Measurements from ENCODE around the gene OR52B2.
"Not testable (repeated sequence)": the region's sequence is repeated elsewhere in the genome, so short reads cannot be mapped to it uniquely, and the experiment has no call there.

The OR52B2 gene

DNA sequence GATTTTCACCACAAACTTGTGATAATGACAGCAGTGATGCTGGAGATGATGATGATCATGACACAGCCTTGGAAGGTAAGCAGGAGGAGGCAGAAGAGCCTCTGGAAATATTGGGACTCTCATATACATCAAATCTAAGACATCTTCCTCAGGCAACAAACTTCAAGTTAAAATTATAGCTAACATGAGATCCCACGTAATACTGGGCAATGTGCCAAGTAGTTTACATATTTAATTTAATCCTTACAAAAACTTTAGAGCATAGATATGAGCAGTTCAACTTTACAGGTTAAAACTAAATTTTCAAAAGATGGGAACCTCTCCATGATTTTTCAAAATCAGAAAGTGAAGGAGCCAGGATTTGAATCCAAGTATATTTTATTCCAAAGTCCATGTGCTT lies 19.0 kb downstream of the OR52B2 start:
- no peak for DNase-seq

- not testable (repeated sequence) for DNase-seq
These were observed 26.4 kb downstream of the OR52B2 start for GRCh38 chr11:6143737-6144136.

DNA sequence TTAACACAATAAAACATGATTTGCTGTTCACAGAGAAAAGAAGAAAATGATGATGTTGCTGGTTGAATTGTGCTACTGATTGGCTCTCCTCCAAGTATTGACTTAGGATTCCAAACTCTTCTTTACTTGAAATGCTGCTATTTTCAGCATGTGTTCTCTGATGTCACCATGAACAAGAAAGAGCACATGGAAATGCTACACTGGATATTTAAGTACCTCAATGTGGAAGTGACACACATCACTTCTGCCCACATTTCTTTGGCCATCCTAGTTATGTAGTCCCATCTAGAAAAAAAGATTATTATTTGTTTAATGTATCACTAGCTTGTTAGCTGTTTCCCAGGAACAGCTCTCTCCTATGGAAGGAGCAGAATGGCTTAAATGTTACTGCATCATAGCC lies 27.2 kb downstream of the OR52B2 start:
- no peak for DNase-seq

DNA sequence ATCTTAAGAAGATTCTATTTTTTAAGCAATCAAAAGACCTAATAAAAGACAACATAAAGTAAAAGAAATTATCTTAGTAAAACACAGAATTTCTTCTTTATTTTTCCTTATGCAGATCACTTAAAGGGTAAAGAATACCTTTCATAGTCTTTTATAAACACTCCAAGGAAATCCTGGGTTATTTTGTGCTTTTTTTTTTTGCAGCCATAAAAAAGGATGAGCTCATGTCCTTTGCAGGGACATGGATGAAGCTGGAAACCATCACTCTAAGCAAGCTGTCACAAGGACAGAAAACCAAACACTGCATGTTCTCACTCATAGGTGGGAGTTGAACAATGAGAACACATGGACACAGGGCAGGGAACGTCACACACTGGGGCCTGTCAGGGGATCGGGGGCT lies 34.2 kb downstream of the OR52B2 start:
- not testable (repeated sequence) for DNase-seq

- no peak for DNase-seq
These were observed 37.7 kb downstream of the OR52B2 start for GRCh38 chr11:6132431-6132830.

- DNase-seq: no peak
These were observed 40.5 kb downstream of the OR52B2 start for GRCh38 chr11:6129635-6130034.

- DNase-seq: no peak
These were observed 41.1 kb downstream of the OR52B2 start for GRCh38 chr11:6129011-6129410.

- no peak for DNase-seq
These were observed 42.2 kb downstream of the OR52B2 start for GRCh38 chr11:6127881-6128280.

- no peak for DNase-seq
These were observed 45.9 kb downstream of the OR52B2 start for GRCh38 chr11:6124245-6124644.

Data from NCI-H2171 (cell line).